ENCODE data around the gene IRGC. TPM values are rescaled to one million over a fixed set of nuclear protein-coding genes. Genes with fewer than 3 reads are reported as not detected.
"Not testable (repeated sequence)": the region's sequence is repeated elsewhere in the genome, so short reads cannot be mapped to it uniquely, and the experiment has no call there.

The IRGC gene, protein sequence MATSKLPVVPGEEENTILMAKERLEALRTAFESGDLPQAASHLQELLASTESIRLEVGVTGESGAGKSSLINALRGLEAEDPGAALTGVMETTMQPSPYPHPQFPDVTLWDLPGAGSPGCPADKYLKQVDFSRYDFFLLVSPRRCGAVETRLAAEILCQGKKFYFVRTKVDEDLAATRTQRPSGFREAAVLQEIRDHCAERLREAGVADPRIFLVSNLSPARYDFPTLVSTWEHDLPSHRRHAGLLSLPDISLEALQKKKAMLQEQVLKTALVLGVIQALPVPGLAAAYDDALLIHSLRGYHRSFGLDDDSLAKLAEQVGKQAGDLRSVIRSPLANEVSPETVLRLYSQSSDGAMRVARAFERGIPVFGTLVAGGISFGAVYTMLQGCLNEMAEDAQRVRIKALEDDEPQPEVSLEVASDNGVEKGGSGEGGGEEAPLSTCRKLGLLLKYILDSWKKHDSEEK
- not detected for total RNA-seq

DNA sequence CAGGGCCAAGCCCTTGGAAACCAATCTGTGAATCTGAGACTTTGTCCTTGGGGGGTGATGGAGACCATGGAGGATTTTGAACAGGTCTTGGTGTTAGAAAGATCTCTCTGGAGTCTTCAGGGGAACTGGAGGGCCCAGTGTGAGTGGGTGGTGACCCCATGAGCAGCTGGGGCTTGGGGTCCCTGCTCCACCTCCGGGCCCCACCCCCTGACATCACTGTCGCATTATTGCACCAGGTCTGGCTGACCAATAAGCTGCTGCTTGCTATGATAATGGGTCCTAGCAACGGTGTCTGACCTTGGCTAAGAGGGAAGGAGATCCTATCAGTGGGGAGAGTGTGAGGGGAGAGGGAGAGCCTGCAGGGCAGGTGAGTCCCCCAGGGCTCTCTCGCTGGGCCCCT, at the start of gene IRGC:
TSS of gene IRGC (plus strand) at position 301 of the 400 bp plus-strand sequence. CDS start 2,483 bp downstream, outside the sequence.
- DNase-seq (ENCODE audit: low read depth in 2 of 3, low spot score in 2 of 3) = no peak

- no peak for DNase-seq (ENCODE audit: low read depth in 2 of 3, low spot score in 2 of 3)
Observed at GRCh38 chr19:43667126-43667875, 48.6 kb upstream of the IRGC start.

DNA sequence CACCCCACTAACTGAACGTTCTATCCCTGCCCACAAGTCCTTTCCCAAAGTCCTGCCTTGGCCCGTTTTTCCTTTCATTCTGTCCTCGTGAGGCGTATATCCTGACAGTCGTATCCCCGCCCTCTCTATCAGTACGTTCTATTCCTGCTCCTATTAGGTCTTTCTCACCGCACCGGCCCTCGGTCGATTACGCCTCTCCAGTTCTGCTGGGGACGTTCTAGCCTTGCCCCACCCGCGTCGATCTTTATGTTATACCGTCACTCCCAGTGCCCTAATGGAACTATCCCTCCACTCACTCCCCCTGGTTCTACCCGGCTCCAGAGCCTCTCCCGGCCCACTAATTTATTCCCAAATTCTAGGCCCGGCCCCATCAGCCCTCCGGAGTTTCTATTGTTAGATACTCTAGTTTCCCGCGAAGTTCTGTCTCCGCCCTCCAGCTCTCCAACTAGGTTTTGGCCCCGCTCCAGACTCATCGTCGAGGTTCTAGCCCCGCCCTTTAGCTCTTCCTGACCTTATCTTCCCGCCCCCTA, 47.9 kb upstream of the IRGC start:
- no peak for DNase-seq (ENCODE audit: low read depth in 2 of 3, low spot score in 2 of 3)

GRCh38 chr19:43668406-43669109, 47.3 kb upstream of the IRGC start:
- peak; percentile 88 to 99 (median 99) for DNase-seq (ENCODE audit: low read depth in 2 of 3, low spot score in 2 of 3)

DNA sequence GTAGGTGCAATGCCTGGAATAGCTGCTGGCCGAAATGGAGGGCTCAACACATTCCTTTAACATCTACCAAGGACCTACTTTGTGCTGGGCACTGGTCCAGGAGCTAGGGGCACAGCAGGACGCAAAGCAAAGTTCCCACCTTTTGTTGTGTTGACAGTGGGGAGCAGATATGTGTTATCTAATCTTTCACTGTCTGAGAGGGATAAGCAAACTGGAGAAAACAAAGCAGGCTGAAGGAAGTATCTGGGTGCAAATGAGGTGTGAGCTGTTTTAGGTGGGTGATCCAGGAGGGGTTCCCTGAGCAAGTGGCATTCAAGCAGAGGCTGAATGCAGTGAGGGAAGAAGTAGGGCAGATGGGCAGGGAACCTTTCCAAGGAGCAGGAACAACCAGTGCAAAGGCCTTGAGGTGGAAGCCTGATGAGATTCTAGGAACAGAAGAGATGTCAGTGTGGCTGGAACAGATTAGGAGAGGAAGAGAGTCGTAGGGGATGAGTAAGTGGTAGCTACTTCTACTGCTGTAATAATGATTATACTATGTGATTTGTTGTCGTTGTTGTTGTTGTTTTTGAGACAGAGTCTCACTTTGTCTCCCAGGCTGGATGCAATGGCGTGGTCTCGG, 43.7 kb upstream of the IRGC start:
- no peak for DNase-seq (ENCODE audit: low read depth in 2 of 3, low spot score in 2 of 3)

- DNase-seq (ENCODE audit: low read depth in 2 of 3, low spot score in 2 of 3) = no peak
Observed at GRCh38 chr19:43673637-43674036, 42.2 kb upstream of the IRGC start.

DNA sequence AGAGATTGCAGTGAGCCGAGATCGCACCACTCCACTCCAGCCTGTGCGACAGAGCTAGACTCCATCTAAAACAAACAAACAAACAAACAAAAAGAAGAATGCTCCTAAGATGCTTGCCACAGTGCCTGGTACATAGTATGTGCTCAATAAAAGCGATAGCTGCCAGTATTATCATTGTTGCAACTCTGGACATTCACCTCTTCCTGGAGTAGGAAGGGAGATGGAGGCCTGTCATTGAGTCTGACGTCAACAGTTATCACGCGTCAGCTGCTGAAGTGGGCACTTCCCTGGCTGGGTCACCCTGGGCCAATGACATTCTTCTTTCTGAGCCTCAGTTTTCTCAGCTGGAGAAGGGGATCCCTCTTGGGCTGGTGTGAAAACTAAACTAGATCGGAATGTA, 41.7 kb upstream of the IRGC start:
- DNase-seq (ENCODE audit: low read depth in 2 of 3, low spot score in 2 of 3) = no peak

- DNase-seq (ENCODE audit: low read depth in 2 of 3, low spot score in 2 of 3) = no peak
Observed at GRCh38 chr19:43674596-43674995, 41.3 kb upstream of the IRGC start.

DNA sequence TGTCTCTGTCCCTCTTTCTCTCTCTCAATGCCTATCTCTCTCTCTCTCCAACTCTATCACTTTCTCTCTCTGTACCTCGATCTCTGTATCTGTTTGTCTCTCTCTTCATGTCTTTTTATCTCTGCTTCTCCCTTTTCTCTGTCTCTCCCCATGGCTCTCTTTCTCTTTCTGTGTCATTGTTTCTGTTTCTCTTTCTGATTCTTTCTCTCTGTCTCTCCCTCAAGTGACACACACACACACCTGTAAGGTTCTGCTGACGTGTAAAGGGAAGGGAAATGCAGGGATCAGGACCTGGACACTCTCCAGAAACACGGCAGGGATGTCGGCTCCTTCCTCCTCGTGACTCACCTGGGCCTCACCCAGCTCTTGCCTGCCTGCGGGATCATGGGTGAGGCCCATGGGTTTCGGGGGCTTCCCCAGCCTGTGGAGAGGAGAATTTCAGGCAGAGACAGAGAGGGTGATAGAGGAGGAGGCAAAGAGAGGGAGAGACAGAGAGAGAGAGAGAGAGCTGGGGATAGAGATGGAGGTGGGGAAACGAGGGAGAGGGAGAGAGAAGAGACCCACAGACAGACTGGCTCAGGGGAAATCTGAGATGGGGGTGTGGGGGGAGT, 40.5 kb upstream of the IRGC start:
- no peak for DNase-seq (ENCODE audit: low read depth in 2 of 3, low spot score in 2 of 3)

DNA sequence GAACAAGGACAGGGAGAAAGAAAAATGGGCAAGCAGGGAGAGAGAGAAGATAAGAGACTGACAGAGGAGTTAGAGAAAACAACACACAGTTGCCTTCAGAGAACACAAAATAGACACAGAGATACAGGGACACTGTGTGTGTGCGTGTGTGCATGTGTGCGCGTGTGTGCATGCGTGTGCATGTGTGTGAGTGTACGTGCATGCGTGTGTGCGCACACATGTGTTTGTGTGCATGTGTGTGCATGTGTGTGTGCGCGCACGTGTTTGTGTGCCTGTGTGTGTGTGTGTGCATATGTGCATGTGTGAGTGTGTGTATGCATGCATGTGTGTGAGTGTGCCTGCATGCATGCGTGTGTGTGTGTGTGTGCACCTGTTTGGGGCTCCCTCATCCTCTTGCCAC, 40.0 kb upstream of the IRGC start:
- no peak for DNase-seq (ENCODE audit: low read depth in 2 of 3, low spot score in 2 of 3)

- DNase-seq (ENCODE audit: low read depth in 2 of 3, low spot score in 2 of 3) = no peak
Observed at GRCh38 chr19:43678512-43679261, 37.2 kb upstream of the IRGC start.

DNA sequence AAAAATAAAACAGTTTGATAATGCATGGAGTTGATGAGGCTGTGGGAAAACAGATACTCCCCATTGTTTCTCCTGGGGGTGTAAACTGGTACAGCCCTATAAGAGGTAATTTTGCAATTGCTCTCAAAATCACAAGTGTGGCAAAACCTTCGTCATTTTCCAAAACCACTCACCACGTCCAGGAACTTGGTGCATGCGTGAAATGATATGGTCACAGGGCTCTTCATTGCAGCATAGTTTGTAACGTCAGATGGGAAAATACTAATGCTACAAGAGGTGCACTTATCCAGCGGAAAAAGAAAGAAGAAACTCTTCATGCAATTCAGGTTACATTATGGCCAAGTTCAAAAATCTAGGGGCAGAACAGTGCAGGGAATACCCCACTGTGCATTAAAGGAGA, 34.1 kb upstream of the IRGC start:
- DNase-seq (ENCODE audit: low read depth in 2 of 3, low spot score in 2 of 3) = no peak

DNA sequence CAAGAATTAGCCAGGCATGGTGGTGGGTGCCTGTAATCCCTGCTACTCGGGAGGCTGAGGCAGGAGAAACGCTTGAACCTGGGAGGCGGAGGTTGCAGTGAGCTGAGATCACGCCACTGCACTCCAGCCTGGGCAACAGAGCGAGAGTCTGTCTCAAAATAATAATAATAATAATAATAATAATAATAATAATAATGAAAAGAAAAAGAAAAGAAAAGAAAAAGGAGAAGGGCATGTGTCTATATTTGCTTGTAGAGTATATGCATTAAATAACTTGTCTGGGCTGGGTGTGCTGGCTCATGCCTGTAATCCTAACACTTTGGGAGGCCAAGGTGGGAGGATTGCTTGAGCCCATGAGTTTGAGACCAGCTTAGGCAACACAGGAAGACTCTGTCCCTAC, 33.6 kb upstream of the IRGC start:
- DNase-seq (ENCODE audit: low read depth in 2 of 3, low spot score in 2 of 3) = not testable (repeated sequence)

DNA sequence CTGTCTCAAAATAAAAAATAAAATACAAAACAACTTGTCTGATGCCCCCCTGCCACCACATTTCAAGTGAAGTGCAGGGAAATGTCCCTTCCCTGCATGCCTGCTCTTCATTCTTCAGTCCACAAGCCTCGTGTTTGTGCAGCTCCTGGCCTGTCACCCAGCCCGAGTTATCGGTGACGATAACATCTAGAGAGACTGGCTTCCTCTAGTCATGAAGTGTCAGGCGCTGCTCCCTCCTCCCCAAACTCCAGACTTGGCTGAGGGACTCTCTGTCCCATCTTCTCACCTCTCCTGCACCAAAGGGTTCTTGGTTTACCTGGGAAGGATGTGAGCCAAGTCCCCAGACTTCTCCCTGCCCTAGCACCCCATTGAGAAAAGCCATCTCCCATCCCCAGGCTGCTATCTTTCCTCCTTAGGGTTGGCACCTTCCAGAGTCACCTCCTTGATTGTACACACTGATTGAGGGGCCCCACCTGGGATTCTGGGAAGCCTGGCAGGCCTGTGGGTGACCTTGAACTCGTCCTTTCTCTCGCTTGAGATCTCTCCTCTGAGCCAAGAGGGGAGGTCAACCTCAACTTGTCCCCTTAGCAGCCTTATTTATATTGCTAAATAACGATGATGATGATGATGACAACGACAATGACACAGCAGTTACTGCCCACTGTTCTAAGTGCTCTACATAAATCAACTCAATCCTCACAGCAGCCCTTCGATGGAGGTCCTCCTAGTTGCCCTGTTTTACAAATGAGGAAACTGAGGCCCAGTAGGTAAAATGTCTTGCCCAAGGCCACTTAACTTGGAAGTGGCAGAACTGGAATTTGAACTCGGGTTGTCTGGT, 32.8 kb upstream of the IRGC start:
- no peak for DNase-seq (ENCODE audit: low read depth in 2 of 3, low spot score in 2 of 3)

- DNase-seq (ENCODE audit: low read depth in 2 of 3, low spot score in 2 of 3) = no peak
Observed at GRCh38 chr19:43683905-43684304, 32.0 kb upstream of the IRGC start.

DNA sequence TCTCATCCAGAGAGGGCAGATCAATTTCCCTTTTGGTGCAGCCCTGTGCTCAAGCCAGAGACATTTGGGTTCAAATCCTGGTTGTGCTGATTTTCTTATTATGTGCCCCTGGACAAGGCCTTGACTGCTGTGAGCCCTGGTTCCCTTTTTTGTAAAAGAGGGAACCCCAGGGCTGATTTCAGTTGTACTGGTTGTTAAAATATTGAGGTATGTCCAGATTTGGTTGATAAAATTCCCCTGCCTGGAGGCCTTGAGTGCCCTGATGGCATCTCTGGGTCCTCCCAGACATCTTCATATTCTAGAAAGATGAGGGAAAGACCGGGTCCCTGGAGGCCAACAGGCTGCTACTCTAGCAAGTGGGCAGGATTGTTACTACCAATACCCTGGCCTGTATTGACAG, 31.6 kb upstream of the IRGC start:
- DNase-seq (ENCODE audit: low read depth in 2 of 3, low spot score in 2 of 3) = no peak

DNA sequence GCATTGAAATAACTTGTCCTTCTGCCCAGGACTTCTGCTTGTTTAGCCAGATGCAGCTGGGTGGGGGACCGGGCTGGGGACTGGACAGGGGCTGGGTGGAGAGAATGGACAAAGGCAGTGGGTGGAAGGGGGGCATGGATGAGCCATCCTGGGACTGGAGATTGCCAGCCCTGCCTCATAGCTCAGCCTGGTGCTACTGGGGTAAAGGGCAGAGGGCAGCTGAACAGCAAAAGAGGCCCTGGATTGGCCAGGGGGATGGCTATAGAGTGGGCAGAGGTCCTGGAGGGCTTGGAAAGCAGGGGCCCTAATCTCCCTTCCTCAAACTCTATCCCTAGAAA, 28.2 kb upstream of the IRGC start:
- no peak for DNase-seq (ENCODE audit: low read depth in 2 of 3, low spot score in 2 of 3)

DNA sequence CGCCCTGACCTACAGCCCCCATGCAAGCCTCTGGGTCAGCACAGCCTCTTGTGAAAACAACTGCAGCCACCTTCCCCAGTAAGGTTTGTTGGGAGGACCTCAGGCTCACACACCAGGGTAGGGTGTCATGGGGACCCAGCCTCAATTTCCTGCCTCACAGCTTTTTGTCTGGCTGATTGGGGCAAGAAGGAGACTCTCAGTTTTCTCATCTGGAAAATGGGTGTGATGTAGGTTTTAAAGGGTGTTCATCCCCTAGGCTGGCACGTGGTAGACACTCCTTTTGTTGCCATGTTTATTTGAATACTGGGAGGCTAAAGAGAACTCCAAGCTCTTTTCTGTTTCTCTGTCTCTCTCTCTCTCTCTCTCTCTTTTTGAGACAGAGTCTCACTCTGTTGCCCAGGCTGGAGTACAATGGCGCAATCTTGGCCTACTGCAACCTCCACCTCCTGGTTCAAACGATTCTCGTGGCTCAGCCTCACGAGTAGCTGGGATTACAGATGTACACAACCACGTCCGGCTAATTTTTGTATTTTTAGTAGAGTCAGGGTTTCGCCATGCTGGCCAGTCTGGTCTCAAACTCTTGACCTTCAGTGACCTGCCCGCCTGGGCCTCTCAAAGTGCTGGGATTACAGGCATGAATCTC, 27.7 kb upstream of the IRGC start:
- DNase-seq (ENCODE audit: low read depth in 2 of 3, low spot score in 2 of 3) = no peak

Data from hematopoietic multipotent progenitor cell (in vitro differentiated cells).